Measurements from ENCODE around the gene GRIK4.

The GRIK4 gene

GRCh38 chr11:120536091-120536796 lies 24.7 kb downstream of the GRIK4 start:
- no peaks in the 10 kb centered on the region for H3K9me3 ChIP-seq (ENCODE audit: insufficient read depth, low read depth, low read length)
- no peaks in the 10 kb centered on the region for H3K79me2 ChIP-seq (ENCODE audit: insufficient read depth, low read length)

GRCh38 chr11:120536797-120537169 lies 25.2 kb downstream of the GRIK4 start:
- H2AFZ ChIP-seq (ENCODE audit: low read length), result no peak overlapping the region
- TF ChIP-seq CTCF (conservative IDR thresholded peaks at IDR 0.05; ENCODE audit: low read length), result no peak
- TF ChIP-seq EZH2phosphoT487 (IDR thresholded peaks at IDR 0.05; ENCODE audit: borderline replicate concordance), result no peak
- no peaks in the 10 kb centered on the region for H3K79me2 ChIP-seq (ENCODE audit: insufficient read depth, low read length)
- H3K4me2 ChIP-seq (ENCODE audit: low read depth, low read length, poor library complexity, severe bottlenecking), result no peak overlapping the region
- H3K9ac ChIP-seq (ENCODE audit: low read depth, low read length, poor library complexity, severe bottlenecking), result no peak overlapping the region
- no peak overlapping the region for H3K4me3 ChIP-seq (ENCODE audit: low read length, poor library complexity, severe bottlenecking)
- no peaks in the 10 kb centered on the region for H3K4me1 ChIP-seq (ENCODE audit: insufficient read depth, low read length, poor library complexity, severe bottlenecking)
- H3K36me3 ChIP-seq (ENCODE audit: insufficient read depth, low read length), result no peaks in the 10 kb centered on the region
- H3K9me3 ChIP-seq (ENCODE audit: insufficient read depth, low read depth, low read length), result no peaks in the 10 kb centered on the region
- no peaks in the 10 kb centered on the region for H3K9me2 ChIP-seq (replicated peaks; ENCODE audit: low read depth, low read length)
- no peaks in the 10 kb centered on the region for H4K20me1 ChIP-seq (ENCODE audit: insufficient read depth, low read length, poor library complexity, severe bottlenecking)
- H3F3A ChIP-seq (ENCODE audit: low read depth), result no peaks in the 10 kb centered on the region
- H3K27me3 ChIP-seq (ENCODE audit: insufficient read depth, low read length, poor library complexity, severe bottlenecking), result no peaks in the 10 kb centered on the region

More at GRCh38 chr11:120536091-120536796, 24.7 kb downstream of the GRIK4 start:
- H3K4me2 ChIP-seq (ENCODE audit: low read depth, low read length, poor library complexity, severe bottlenecking), result no peak overlapping the region
- no peaks in the 10 kb centered on the region for H3K36me3 ChIP-seq (ENCODE audit: insufficient read depth, low read length)
- H3K4me1 ChIP-seq (ENCODE audit: insufficient read depth, low read length, poor library complexity, severe bottlenecking), result no peaks in the 10 kb centered on the region
- TF ChIP-seq CTCF (conservative IDR thresholded peaks at IDR 0.05; ENCODE audit: low read length) (no peak), EZH2phosphoT487 (IDR thresholded peaks at IDR 0.05; ENCODE audit: borderline replicate concordance) (no peak)
- no peak overlapping the region for H3K4me3 ChIP-seq (ENCODE audit: low read length, poor library complexity, severe bottlenecking)
- H4K20me1 ChIP-seq (ENCODE audit: insufficient read depth, low read length, poor library complexity, severe bottlenecking), result no peaks in the 10 kb centered on the region
- H2AFZ ChIP-seq (ENCODE audit: low read length), result no peak overlapping the region
- H3K9ac ChIP-seq (ENCODE audit: low read depth, low read length, poor library complexity, severe bottlenecking), result no peak overlapping the region
- H3K27me3 ChIP-seq (ENCODE audit: insufficient read depth, low read length, poor library complexity, severe bottlenecking), result no peaks in the 10 kb centered on the region
- no peaks in the 10 kb centered on the region for H3F3A ChIP-seq (ENCODE audit: low read depth)
- H3K9me2 ChIP-seq (replicated peaks; ENCODE audit: low read depth, low read length), result no peaks in the 10 kb centered on the region

GRCh38 chr11:120537996-120538395 lies 26.4 kb downstream of the GRIK4 start:
- Histone ChIP-seq H3K9me2 (replicated peaks; ENCODE audit: low read depth, low read length) (no peaks in the 10 kb centered on the region), H3K4me2 (ENCODE audit: low read depth, low read length, poor library complexity, severe bottlenecking) (no peak overlapping the region), H3F3A (ENCODE audit: low read depth) (no peaks in the 10 kb centered on the region), H3K36me3 (ENCODE audit: insufficient read depth, low read length) (no peaks in the 10 kb centered on the region), H2AFZ (ENCODE audit: low read length) (no peak overlapping the region), H3K9me3 (ENCODE audit: insufficient read depth, low read depth, low read length) (no peaks in the 10 kb centered on the region), H3K4me3 (ENCODE audit: low read length, poor library complexity, severe bottlenecking) (no peak overlapping the region), H3K79me2 (ENCODE audit: insufficient read depth, low read length) (no peaks in the 10 kb centered on the region), H4K20me1 (ENCODE audit: insufficient read depth, low read length, poor library complexity, severe bottlenecking) (no peaks in the 10 kb centered on the region), H3K9ac (ENCODE audit: low read depth, low read length, poor library complexity, severe bottlenecking) (no peak overlapping the region), H3K27me3 (ENCODE audit: insufficient read depth, low read length, poor library complexity, severe bottlenecking) (no peaks in the 10 kb centered on the region), H3K4me1 (ENCODE audit: insufficient read depth, low read length, poor library complexity, severe bottlenecking) (no peaks in the 10 kb centered on the region)
- no peak for TF ChIP-seq EZH2phosphoT487 (IDR thresholded peaks at IDR 0.05; ENCODE audit: borderline replicate concordance)
- no peak for TF ChIP-seq CTCF (conservative IDR thresholded peaks at IDR 0.05; ENCODE audit: low read length)
